GM23338 (cell line): ENCODE data around the gene LAPTM5. TPM values are rescaled to one million over a fixed set of nuclear protein-coding genes. Genes with fewer than 3 reads are reported as not detected.
A peak's percentile ranks its signal among the peaks of the same experiment; 100 is the strongest.

Source experiments
- ATAC-seq: fragments of 200-7000 bp; cut with Tn5 transposase; 3 replicates; pipeline ENCODE4 v1.9.1; 2020
- DNase-seq: peaks from one replicate; pipeline ENCODE4 v3.0.0-alpha.2; 2015; ENCODE audit warnings: low spot score
- H2AFZ ChIP-seq: fragments of 200-600 bp; sonication (generic); 2 replicates; pipeline ENCODE4 v1.8.0; 2016; ENCODE audit warnings: antibody characterized with exemption, mild to moderate bottlenecking, moderate library complexity
- H3F3A ChIP-seq: fragments of 200-600 bp; sonication (generic); replicated peaks from 2 replicates; pipeline ENCODE4 v1.8.0; 2017; ENCODE audit warnings: antibody characterized with exemption, mixed run types, low read depth
- H3K27ac ChIP-seq: fragments of 200-600 bp; sonication (generic); 2 replicates; pipeline ENCODE4 v1.6.1; 2016; ENCODE audit warnings: low read depth
- H3K27me3 ChIP-seq: fragments of 200-600 bp; sonication (generic); 2 replicates; pipeline ENCODE4 v1.8.0; 2016; ENCODE audit warnings: mild to moderate bottlenecking, mixed run types, moderate library complexity; ENCODE audit not compliant: insufficient read depth
- H3K36me3 ChIP-seq: fragments of 200-600 bp; sonication (generic); 2 replicates; pipeline ENCODE4 v1.8.0; 2016; ENCODE audit warnings: mild to moderate bottlenecking; ENCODE audit not compliant: insufficient read depth
- H3K4me1 ChIP-seq: fragments of 200-600 bp; sonication (generic); 2 replicates; pipeline ENCODE4 v1.8.0; 2016; ENCODE audit warnings: mild to moderate bottlenecking, moderate library complexity; ENCODE audit not compliant: insufficient read depth
- H3K4me2 ChIP-seq: fragments of 200-600 bp; sonication (generic); 2 replicates; pipeline ENCODE4 v1.7.1; 2017; ENCODE audit warnings: mixed run types
- H3K4me3 ChIP-seq: fragments of 200-600 bp; sonication (generic); 2 replicates; pipeline ENCODE4 v1.6.1; 2016; ENCODE audit warnings: mixed run types
- H3K79me2 ChIP-seq: fragments of 200-600 bp; sonication (generic); replicated peaks from 2 replicates; pipeline ENCODE4 v1.8.0; 2017; ENCODE audit warnings: mild to moderate bottlenecking; ENCODE audit not compliant: insufficient read depth
- H3K9me2 ChIP-seq: fragments of 200-600 bp; sonication (generic); 2 replicates; pipeline ENCODE4 v1.8.0; 2017; ENCODE audit not compliant: insufficient read depth
- H4K20me1 ChIP-seq: fragments of 200-600 bp; sonication (generic); replicated peaks from 2 replicates; pipeline ENCODE4 v1.8.0; 2017; ENCODE audit warnings: mild to moderate bottlenecking; ENCODE audit not compliant: insufficient read depth
- H3K27ac Mint-ChIP-seq: 2 replicates; pipeline ENCODE4 v1.8.0; 2020; ENCODE audit warnings: inconsistent platforms, mild to moderate bottlenecking, moderate library complexity, mixed read lengths
- H3K27me3 Mint-ChIP-seq: 3 replicates; pipeline ENCODE4 v1.8.0; 2022; ENCODE audit warnings: low read depth, mild to moderate bottlenecking, moderate library complexity, mixed read lengths, inconsistent platforms; ENCODE audit not compliant: insufficient read depth, poor library complexity
- H3K36me3 Mint-ChIP-seq: 3 replicates; pipeline ENCODE4 v1.8.0; 2021; ENCODE audit warnings: low read depth, mild to moderate bottlenecking, inconsistent platforms, moderate library complexity, mixed read lengths
- H3K4me1 Mint-ChIP-seq: 3 replicates; pipeline ENCODE4 v1.8.0; 2020; ENCODE audit warnings: mild to moderate bottlenecking, inconsistent platforms, mixed read lengths
- H3K4me3 Mint-ChIP-seq: 3 replicates; pipeline ENCODE4 v1.8.0; 2021; ENCODE audit warnings: moderate library complexity, mild to moderate bottlenecking, inconsistent platforms, mixed read lengths
- H3K9me3 Mint-ChIP-seq: 3 replicates; pipeline ENCODE4 v1.8.0; 2020; ENCODE audit warnings: moderate library complexity, mild to moderate bottlenecking, inconsistent platforms, mixed read lengths
- CTCF ChIP-seq, 2 experiments: fragments of 200-600 bp in 1 of 2; sonication (generic) in 1 of 2; conservative IDR thresholded peaks; 2 replicates each; pipeline versions ENCODE4 v1.5.1 to v1.6.1; 2016 to 2017; ENCODE audit warnings: antibody characterized with exemption in 2 of 2, low read depth in 2 of 2, mild to moderate bottlenecking in 2 of 2, moderate library complexity in 1 of 2
- ETS1 ChIP-seq: IDR thresholded peaks from 2 replicates; pipeline ENCODE4 v1.6.1; 2016; ENCODE audit warnings: antibody characterized with exemption
- EZH2phosphoT487 ChIP-seq: fragments of 200-600 bp; sonication (generic); IDR thresholded peaks from one replicate; pipeline ENCODE4 v1.8.1; 2018; ENCODE audit warnings: antibody characterized with exemption; ENCODE audit not compliant: unreplicated experiment
- JUNB ChIP-seq: IDR thresholded peaks from one replicate; pipeline ENCODE4 v1.6.1; 2016; ENCODE audit warnings: antibody characterized with exemption; ENCODE audit not compliant: unreplicated experiment
- NANOG ChIP-seq: IDR thresholded peaks from 2 replicates; pipeline ENCODE4 v1.6.1; 2016; ENCODE audit warnings: antibody characterized with exemption, borderline replicate concordance
- STAT1 ChIP-seq: IDR thresholded peaks from one replicate; pipeline ENCODE4 v1.6.1; 2016; ENCODE audit warnings: antibody characterized with exemption; ENCODE audit not compliant: unreplicated experiment
- ZNF331 ChIP-seq: fragments of 250-450 bp; sonication (Bioruptor Pico); IDR thresholded peaks from 2 replicates; pipeline ENCODE4 v1.5.0; 2020; ENCODE audit warnings: low read depth, mild to moderate bottlenecking, moderate library complexity
- ZNF462 ChIP-seq: fragments of 250-450 bp; sonication (Bioruptor Pico); IDR thresholded peaks from 2 replicates; pipeline ENCODE4 v1.5.0; 2020; ENCODE audit warnings: mild to moderate bottlenecking, moderate library complexity
- polyA plus RNA-seq: library from polyadenylated mRNA; unstranded; fragments of >200 nt; fragmentation: Nextera tagmentation; extraction: Ambion mirVana; gene quantifications from 2 replicates; pipeline ENCODE4 v1.2.1, GENCODE V29; 2016
- total RNA-seq: library from RNA; depleted of rRNA; stranded (reverse); fragments of >200 nt; shearing (Covaris generic); gene quantifications from 2 replicates; pipeline ENCODE4 v1.2.3, GENCODE V29; 2014

Gene LAPTM5
- total and polyA plus RNA-seq, 2 experiments from 2014 or later = 0.21 TPM; not detected in 1

GRCh38 chr1:30759718-30760281, 2.2 kb upstream of the LAPTM5 start:
- Histone ChIP-seq H3K27ac (no peak overlapping the region), H3K4me3 (no peak overlapping the region), H3K9me2 (no peaks in the 10 kb centered on the region), H3F3A (no peaks in the 10 kb centered on the region), H2AFZ (no peak overlapping the region), H3K79me2 (no peaks in the 10 kb centered on the region), H4K20me1 (no peaks in the 10 kb centered on the region), H3K27me3 (no peaks in the 10 kb centered on the region), H3K4me1 (peaks cover 8% of the 10 kb centered on the region; the same call in 1 of the 2 replicates), H3K4me2 (no peak overlapping the region), H3K36me3 (no peaks in the 10 kb centered on the region)
- ATAC-seq (peak; percentile 63), DNase-seq (peak; percentile 32)
- Mint-ChIP-seq H3K4me1 (peaks cover 8% of the 10 kb centered on the region), H3K4me3 (no peak overlapping the region), H3K27ac (no peak overlapping the region), H3K27me3 (peaks cover 7% of the 10 kb centered on the region), H3K9me3 (no peaks in the 10 kb centered on the region), H3K36me3 (no peaks in the 10 kb centered on the region)
- TF ChIP-seq ZNF462 (CRISPR knock-in tag) = no peak
- TF ChIP-seq NANOG = no peak
- no peak for TF ChIP-seq STAT1
- TF ChIP-seq ETS1 = no peak
- no peak for TF ChIP-seq CTCF (conservative IDR thresholded peaks at IDR 0.05; ENCODE audit: low read depth in 2 of 2)
- TF ChIP-seq JUNB = no peak
- TF ChIP-seq EZH2phosphoT487 = no peak
- no peak for TF ChIP-seq ZNF331
